ENCODE results near the gene EMC8.

DNA sequence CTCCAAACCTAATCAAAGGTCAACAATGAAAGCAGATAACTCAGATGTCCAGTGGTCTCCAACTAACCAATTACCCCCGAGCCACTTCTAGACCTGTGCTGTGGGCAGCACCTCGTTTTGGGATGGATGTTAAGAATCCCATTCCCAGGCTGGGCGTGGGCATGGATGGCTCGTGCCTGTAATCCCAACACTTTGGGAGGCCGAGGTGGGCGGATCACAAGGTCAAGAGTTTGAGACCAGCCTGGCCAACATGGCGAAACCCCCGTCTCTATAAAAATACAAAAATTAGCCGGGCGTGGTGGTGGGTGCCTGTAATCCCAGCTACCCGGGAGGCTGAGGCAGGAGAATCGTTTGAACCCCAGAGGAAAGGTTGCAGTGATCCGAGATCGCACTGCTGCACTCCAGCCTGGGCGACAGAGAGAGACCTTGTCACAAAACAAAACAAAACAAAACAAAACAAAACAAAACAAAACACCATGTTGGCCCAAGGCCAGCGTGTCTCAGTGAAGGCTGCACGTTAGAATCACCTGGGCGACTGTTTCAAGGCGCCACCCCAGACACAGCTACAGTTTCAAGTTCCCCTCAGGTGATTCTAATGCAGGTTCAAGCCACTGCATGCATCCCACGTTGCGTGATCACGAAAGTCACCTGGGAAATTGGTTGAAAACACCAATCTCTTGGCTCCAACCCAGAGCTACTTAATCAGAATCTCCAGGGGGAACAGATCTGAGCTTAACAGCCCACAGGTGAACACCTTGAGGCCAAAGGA lies 21.4 kb upstream of the EMC8 start:
- TF ChIP-seq, protein P1, sequence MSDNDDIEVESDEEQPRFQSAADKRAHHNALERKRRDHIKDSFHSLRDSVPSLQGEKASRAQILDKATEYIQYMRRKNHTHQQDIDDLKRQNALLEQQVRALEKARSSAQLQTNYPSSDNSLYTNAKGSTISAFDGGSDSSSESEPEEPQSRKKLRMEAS (IDR thresholded peaks at IDR 0.05; ENCODE audit: low read depth): no peak
- no peak for TF ChIP-seq POLR2AphosphoS5 (IDR thresholded peaks at IDR 0.05; ENCODE audit: low read depth, low read length)
